GM18507 (cell line): ENCODE results near the gene IBA57.
A peak's percentile ranks its signal among the peaks of the same experiment; 100 is the strongest.
"Not testable (repeated sequence)": the region's sequence is repeated elsewhere in the genome, so short reads cannot be mapped to it uniquely, and the experiment has no call there.

ENCODE experiments used
- DNase-seq: peaks from one replicate; pipeline ENCODE4 v3.0.0; 2011; ENCODE audit warnings: low read depth; ENCODE audit not compliant: insufficient read length; ENCODE audit errors: extremely low spot score
- FAIRE-seq: peaks from 2 replicates; lab custom pipeline; 2011; peaks lifted over from hg19 to GRCh38; lab: Jason Lieb, UNC

Gene IBA57

GRCh38 chr1:228166170-228166936 lies 749 bp downstream of the IBA57 start:
- DNase-seq (peak; percentile 28), FAIRE-seq (peak; percentile 53)

- no peak for DNase-seq
- no peak for FAIRE-seq
Measured at GRCh38 chr1:228168563-228169270, 3.1 kb downstream of the IBA57 start.

- no peak for DNase-seq
- FAIRE-seq, result no peak
Measured at GRCh38 chr1:228169345-228169744, 3.7 kb downstream of the IBA57 start.

GRCh38 chr1:228170666-228171065 lies 5.1 kb downstream of the IBA57 start:
- FAIRE-seq, result no peak
- no peak for DNase-seq

GRCh38 chr1:228171221-228171891 lies 5.8 kb downstream of the IBA57 start:
- FAIRE-seq (no peak), DNase-seq (no peak)

- FAIRE-seq, result no peak
- no peak for DNase-seq
Measured at GRCh38 chr1:228172591-228173527, 7.3 kb downstream of the IBA57 start.

- not testable (repeated sequence) for FAIRE-seq, DNase-seq
Measured at GRCh38 chr1:228173528-228174481, 8.2 kb downstream of the IBA57 start.

- FAIRE-seq (no peak), DNase-seq (peak; percentile 48)
Measured at GRCh38 chr1:228174482-228175315, 9.1 kb downstream of the IBA57 start.

- DNase-seq (no peak), FAIRE-seq (no peak)
Measured at GRCh38 chr1:228175316-228176023, 9.9 kb downstream of the IBA57 start.

GRCh38 chr1:228176024-228176395 lies 10.4 kb downstream of the IBA57 start:
- FAIRE-seq, result no peak
- no peak for DNase-seq

GRCh38 chr1:228176461-228177182 lies 11.0 kb downstream of the IBA57 start:
- DNase-seq (no peak), FAIRE-seq (no peak)

GRCh38 chr1:228177183-228177475 lies 11.5 kb downstream of the IBA57 start:
- DNase-seq (no peak), FAIRE-seq (no peak)

GRCh38 chr1:228177721-228178710 lies 12.4 kb downstream of the IBA57 start:
- DNase-seq (no peak), FAIRE-seq (no peak)

- no peak for FAIRE-seq
- no peak for DNase-seq
Measured at GRCh38 chr1:228178737-228179684, 13.4 kb downstream of the IBA57 start.
